Smooth muscle cell (in vitro differentiated cells): Measurements from ENCODE around the gene ZNF185. TPM values are rescaled to one million over a fixed set of nuclear protein-coding genes. Genes with fewer than 3 reads are reported as not detected.

Experiments
- DNase-seq: peaks from one replicate; lab custom pipeline; 2025; ENCODE audit not compliant: unreplicated experiment; lab: John Stamatoyannopoulos, UW
- H2AFZ ChIP-seq: fragments of 200-600 bp; sonication (generic); 2 replicates; pipeline ENCODE4 v1.6.0; 2016; ENCODE audit warnings: antibody characterized with exemption, low read depth, mild to moderate bottlenecking
- H3F3A ChIP-seq: fragments of 200-600 bp; sonication (generic); 2 replicates; pipeline ENCODE4 v1.6.0; 2017; ENCODE audit warnings: antibody characterized with exemption, low read depth
- H3K27ac ChIP-seq: fragments of 200-600 bp; sonication (generic); 2 replicates; pipeline ENCODE4 v1.5.1; 2016; ENCODE audit warnings: low read depth, mild to moderate bottlenecking
- H3K27me3 ChIP-seq: fragments of 200-600 bp; sonication (generic); 2 replicates; pipeline ENCODE4 v1.6.1; 2016; ENCODE audit warnings: low read depth, mild to moderate bottlenecking
- H3K36me3 ChIP-seq: fragments of 200-600 bp; sonication (generic); 2 replicates; pipeline ENCODE4 v1.5.1; 2016; ENCODE audit warnings: low read depth
- H3K4me1 ChIP-seq: fragments of 200-600 bp; sonication (generic); 2 replicates; pipeline ENCODE4 v1.5.1; 2016; ENCODE audit warnings: low read depth
- H3K4me2 ChIP-seq: fragments of 200-600 bp; sonication (generic); 2 replicates; pipeline ENCODE4 v1.6.0; 2016; ENCODE audit warnings: mild to moderate bottlenecking
- H3K4me3 ChIP-seq: fragments of 200-600 bp; sonication (generic); 2 replicates; pipeline ENCODE4 v1.5.1; 2016; ENCODE audit warnings: mild to moderate bottlenecking
- H3K79me2 ChIP-seq: fragments of 200-600 bp; sonication (generic); 2 replicates; pipeline ENCODE4 v1.6.0; 2016; ENCODE audit warnings: low read depth, mild to moderate bottlenecking
- H3K9ac ChIP-seq: fragments of 200-600 bp; sonication (generic); 2 replicates; pipeline ENCODE4 v1.6.0; 2016; ENCODE audit warnings: low read depth
- H3K9me3 ChIP-seq: fragments of 200-600 bp; sonication (generic); replicated peaks from 2 replicates; pipeline ENCODE4 v1.5.1; 2016; ENCODE audit warnings: low read depth
- H4K20me1 ChIP-seq: fragments of 200-600 bp; sonication (generic); 2 replicates; pipeline ENCODE4 v1.6.0; 2016; ENCODE audit warnings: low read depth
- WGBS: methylation state at CpG from one replicate; pipeline ENCODE4 v1.1.7; 2016; ENCODE audit warnings: low lambda C conversion rate; 5-methylcytosine and 5-hydroxymethylcytosine counted together
- polyA plus RNA-seq: library from polyadenylated mRNA; unstranded; fragments of >200 nt; fragmentation: Nextera tagmentation; extraction: Ambion mirVana; gene quantifications from 2 replicates; pipeline ENCODE4 v1.2.1, GENCODE V29; 2016
- total RNA-seq: library from RNA; depleted of rRNA; stranded (reverse); fragments of >200 nt; gene quantifications from 2 replicates; pipeline ENCODE4 v1.2.3, GENCODE V29; 2014
- TF ChIP-seq, protein P1 (sequence below): fragments of 200-600 bp; sonication (generic); IDR thresholded peaks from 2 replicates; pipeline ENCODE4 v1.5.1; 2017; ENCODE audit warnings: borderline replicate concordance, mild to moderate bottlenecking, antibody characterized with exemption; ENCODE audit not compliant: insufficient read depth, poor library complexity, severe bottlenecking

The ZNF185 gene
- total and polyA plus RNA-seq, 2 experiments from 2014 or later = 7.2 to 12.3 TPM

DNA sequence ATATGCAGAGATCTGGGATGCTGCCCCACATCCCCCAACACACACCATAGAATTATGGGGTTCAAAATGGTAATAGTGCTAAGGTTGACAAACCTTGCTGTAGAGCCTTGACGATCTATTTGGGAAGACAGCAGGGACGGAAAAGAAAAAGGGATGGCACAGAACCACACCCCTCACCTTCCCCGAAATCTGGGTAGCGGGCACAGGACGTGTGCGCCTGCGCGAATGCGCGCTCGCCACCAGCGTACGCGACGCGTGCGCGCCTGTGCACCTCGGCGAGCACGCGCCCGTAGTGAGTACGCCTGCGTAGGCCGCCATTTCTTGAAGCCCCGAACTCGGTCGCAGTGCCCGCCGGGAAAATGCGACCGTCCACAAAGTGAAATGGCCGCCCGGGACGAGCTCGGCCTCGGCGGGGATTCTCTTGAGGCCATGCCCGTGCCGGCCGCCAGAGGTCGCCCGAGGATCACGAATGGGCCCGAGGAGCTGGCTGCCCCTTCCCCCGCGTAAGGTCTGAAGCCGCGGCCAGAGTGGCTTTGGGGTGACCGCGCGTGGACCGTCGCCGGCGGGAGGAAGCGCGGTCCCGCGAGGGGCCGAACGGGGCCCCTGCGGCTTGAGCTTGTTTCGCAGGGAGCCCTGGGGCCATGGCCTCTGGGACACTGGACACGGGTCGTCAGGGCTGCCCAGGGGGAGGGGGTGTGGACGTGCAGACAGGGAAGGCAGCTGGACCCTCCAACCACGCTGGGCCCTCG lies 43.6 kb downstream of the ZNF185 start:
- Histone ChIP-seq H3K9me3 (no peaks in the 10 kb centered on the region), H3K27ac (peak overlapping the region; percentile 52), H3K4me1 (no peaks in the 10 kb centered on the region), H2AFZ (peak overlapping the region; percentile 66), H3K36me3 (no peaks in the 10 kb centered on the region), H3F3A (no peaks in the 10 kb centered on the region), H4K20me1 (no peaks in the 10 kb centered on the region), H3K4me3 (peak overlapping the region; percentile 49), H3K79me2 (no peaks in the 10 kb centered on the region), H3K9ac (peak overlapping the region; percentile 66), H3K27me3 (no peaks in the 10 kb centered on the region), H3K4me2 (peak overlapping the region; percentile 82)
- TF ChIP-seq, protein P1, sequence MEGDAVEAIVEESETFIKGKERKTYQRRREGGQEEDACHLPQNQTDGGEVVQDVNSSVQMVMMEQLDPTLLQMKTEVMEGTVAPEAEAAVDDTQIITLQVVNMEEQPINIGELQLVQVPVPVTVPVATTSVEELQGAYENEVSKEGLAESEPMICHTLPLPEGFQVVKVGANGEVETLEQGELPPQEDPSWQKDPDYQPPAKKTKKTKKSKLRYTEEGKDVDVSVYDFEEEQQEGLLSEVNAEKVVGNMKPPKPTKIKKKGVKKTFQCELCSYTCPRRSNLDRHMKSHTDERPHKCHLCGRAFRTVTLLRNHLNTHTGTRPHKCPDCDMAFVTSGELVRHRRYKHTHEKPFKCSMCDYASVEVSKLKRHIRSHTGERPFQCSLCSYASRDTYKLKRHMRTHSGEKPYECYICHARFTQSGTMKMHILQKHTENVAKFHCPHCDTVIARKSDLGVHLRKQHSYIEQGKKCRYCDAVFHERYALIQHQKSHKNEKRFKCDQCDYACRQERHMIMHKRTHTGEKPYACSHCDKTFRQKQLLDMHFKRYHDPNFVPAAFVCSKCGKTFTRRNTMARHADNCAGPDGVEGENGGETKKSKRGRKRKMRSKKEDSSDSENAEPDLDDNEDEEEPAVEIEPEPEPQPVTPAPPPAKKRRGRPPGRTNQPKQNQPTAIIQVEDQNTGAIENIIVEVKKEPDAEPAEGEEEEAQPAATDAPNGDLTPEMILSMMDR = peak; percentile 78
- 37% methylated on average over 70 of the region's 70 CpGs for WGBS
- peak; percentile 65 for DNase-seq

DNA sequence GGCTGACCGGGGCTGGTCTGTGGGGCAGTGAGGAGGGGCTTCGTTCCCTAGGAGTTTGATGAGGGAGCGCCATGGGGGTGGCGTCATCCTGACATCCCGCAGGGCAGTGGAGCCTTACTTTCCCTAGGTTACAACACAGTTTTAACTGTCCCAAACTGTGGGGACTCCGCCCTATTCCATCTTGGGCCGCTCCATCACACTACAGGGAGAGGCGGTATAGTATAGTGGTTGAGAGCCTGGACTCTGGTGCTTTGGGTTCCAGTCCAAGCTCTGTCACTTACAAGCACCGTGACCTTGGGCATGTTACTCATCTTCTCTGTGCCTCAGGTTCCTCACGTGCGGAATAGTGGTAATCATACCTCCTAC lies 44.2 kb downstream of the ZNF185 start:
- H3F3A ChIP-seq = no peaks in the 10 kb centered on the region
- peak overlapping the region; percentile 52 for H3K27ac ChIP-seq
- WGBS = 63% methylated on average over 11 of the region's 11 CpGs
- peak overlapping the region; percentile 66 for H3K9ac ChIP-seq
- no peaks in the 10 kb centered on the region for H3K36me3 ChIP-seq
- no peaks in the 10 kb centered on the region for H3K79me2 ChIP-seq
- peak overlapping the region; percentile 82 for H3K4me2 ChIP-seq
- no peak for DNase-seq
- peak overlapping the region; percentile 66 for H2AFZ ChIP-seq
- H3K4me3 ChIP-seq = peak overlapping the region; percentile 49
- H3K4me1 ChIP-seq = no peaks in the 10 kb centered on the region
- TF ChIP-seq, protein P1 = no peak
- no peaks in the 10 kb centered on the region for H3K9me3 ChIP-seq
- no peaks in the 10 kb centered on the region for H4K20me1 ChIP-seq
- no peaks in the 10 kb centered on the region for H3K27me3 ChIP-seq

DNA sequence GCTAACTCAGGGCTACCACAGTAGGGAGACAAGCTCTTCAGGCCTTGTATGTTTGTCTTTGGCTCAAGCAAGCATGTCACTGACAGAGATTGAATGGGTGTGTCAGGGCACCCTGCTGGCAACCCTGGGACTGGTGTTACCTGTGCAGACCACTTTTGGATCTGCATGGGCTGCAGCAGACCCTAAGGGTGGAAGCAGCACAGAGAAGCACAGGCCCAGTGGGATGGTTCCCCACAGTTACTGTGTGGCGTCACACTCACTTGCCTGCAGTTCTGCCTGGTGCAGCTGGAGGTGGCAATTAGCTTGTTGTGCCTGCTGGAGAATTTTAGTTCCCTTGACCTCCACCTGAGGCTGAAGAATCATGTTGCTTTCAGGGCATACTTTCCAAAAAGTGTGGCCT lies 46.0 kb downstream of the ZNF185 start:
- no peak for DNase-seq

More for the DNA sequence above, 46.0 kb downstream of the ZNF185 start:
- 100% methylated on average over 1 of the region's 1 CpG for WGBS
- no peak overlapping the region for H3K4me3 ChIP-seq
- no peaks in the 10 kb centered on the region for H3K36me3 ChIP-seq
- no peaks in the 10 kb centered on the region for H4K20me1 ChIP-seq
- no peaks in the 10 kb centered on the region for H3K4me1 ChIP-seq
- H3K9ac ChIP-seq = no peak overlapping the region
- TF ChIP-seq, protein P1 = no peak
- H3K4me2 ChIP-seq = no peak overlapping the region
- no peaks in the 10 kb centered on the region for H3K27me3 ChIP-seq
- H3K27ac ChIP-seq = no peak overlapping the region
- H3K9me3 ChIP-seq = no peaks in the 10 kb centered on the region
- no peaks in the 10 kb centered on the region for H3K79me2 ChIP-seq
- H2AFZ ChIP-seq = no peak overlapping the region
- H3F3A ChIP-seq = no peaks in the 10 kb centered on the region
